K562 (cell line): Measurements from ENCODE around the gene RELL2. TPM values are rescaled to one million over a fixed set of nuclear protein-coding genes. Genes with fewer than 3 reads are reported as not detected.

Experiments
- ELF2 ChIP-seq: fragments of 250-450 bp; sonication (Bioruptor Pico); IDR thresholded peaks from 2 replicates; pipeline ENCODE4 v1.5.0; 2021; ENCODE audit warnings: mild to moderate bottlenecking
- MXI1 ChIP-seq: IDR thresholded peaks from 2 replicates; pipeline ENCODE4 v1.6.1; 2011; ENCODE audit warnings: low read depth, mild to moderate bottlenecking, improper control_type of control experiment, low read length
- POLR2AphosphoS2 ChIP-seq: IDR thresholded peaks from 2 replicates; pipeline ENCODE4 v1.6.1; 2012; ENCODE audit warnings: low read length, improper control_type of control experiment
- RNF2 ChIP-seq: sonication (generic); IDR thresholded peaks from 2 replicates; pipeline ENCODE4 v1.6.1; 2016
- YY1 ChIP-seq, 3 experiments: IDR thresholded peaks; 2 replicates each; pipeline ENCODE4 v1.6.1; 2011; ENCODE audit warnings: low read length in 2 of 3, mild to moderate bottlenecking in 2 of 3, moderate library complexity in 2 of 3, borderline replicate concordance in 1 of 3, control low read depth in 1 of 3, low read depth in 1 of 3; ENCODE audit not compliant: insufficient read depth in 3 of 3, insufficient replicate concordance in 2 of 3, control insufficient read depth in 1 of 3, insufficient read length in 1 of 3; ENCODE audit errors: extremely low read depth in 1 of 3
- ZFPM2 ChIP-seq: fragments of 250-450 bp; sonication (Bioruptor Pico); IDR thresholded peaks from 2 replicates; pipeline ENCODE4 v1.5.1; 2022; ENCODE audit warnings: mild to moderate bottlenecking
- ZNF24 ChIP-seq: fragments of 450-650 bp; IDR thresholded peaks from 2 replicates; pipeline ENCODE4 v1.6.1; 2016
- polyA plus RNA-seq, 8 experiments: library from polyadenylated mRNA; depleted of rRNA in 4 of 8; stranded (reverse) in 5 of 8; unstranded in 3 of 8; fragments of >200 nt; fragmentation: Nextera tagmentation in 2 of 8; fragmentation: Illumina TruSeq in 1 of 8; extraction: Ambion mirVana in 2 of 8; extraction: Trizol in 1 of 8; gene quantifications; 2 replicates each; pipeline versions ENCODE4 v1.2.1 to v1.2.3, GENCODE V29; 2011 to 2014; ENCODE audit warnings: inconsistent platforms in 1 of 8, missing spikeins in 1 of 8
- total RNA-seq, 7 experiments: library from RNA; depleted of rRNA in 6 of 7; stranded (reverse); fragments of >200 nt in 6 of 7; fragmentation: Illumina TruSeq in 2 of 7; extraction: Trizol in 2 of 7; gene quantifications; 2 replicates each; pipeline versions ENCODE4 v1.2.1 to v1.2.3, GENCODE V29; 2011 to 2021; ENCODE audit warnings: low replicate concordance in 1 of 7
- TF ChIP-seq, protein P1 (sequence below): sonication (generic); formaldehyde crosslinking; IDR thresholded peaks from 2 replicates; pipeline ENCODE4 v1.8.1; 2022; ENCODE audit warnings: missing genetic modification reagents
- TF ChIP-seq, protein P2 (sequence below): sonication (generic); formaldehyde crosslinking; IDR thresholded peaks from 2 replicates; pipeline ENCODE4 v1.8.1; 2023; ENCODE audit warnings: mild to moderate bottlenecking, missing genetic modification reagents
- TF ChIP-seq, protein P3 (sequence below): fragments of 450-650 bp; formaldehyde crosslinking; IDR thresholded peaks from 2 replicates; pipeline ENCODE4 v1.4.0; 2022; ENCODE audit warnings: mild to moderate bottlenecking, moderate library complexity
- TF ChIP-seq, protein P4 (sequence below), 2 experiments: IDR thresholded peaks; 2 replicates each; pipeline ENCODE4 v1.6.1; 2012; ENCODE audit warnings: improper control_type of control experiment in 2 of 2, low read depth in 2 of 2, low read length in 2 of 2, borderline replicate concordance in 1 of 2
- TF ChIP-seq, protein P5 (sequence below): fragments of 200-800 bp; sonication (Bioruptor generic); IDR thresholded peaks from 2 replicates; pipeline ENCODE4 v1.6.1; 2017; ENCODE audit warnings: missing genetic modification characterization, missing compliant biosample characterization
- TF ChIP-seq, protein P6 (sequence below): fragments of 450-650 bp; IDR thresholded peaks from 2 replicates; pipeline ENCODE4 v1.6.1; 2016; ENCODE audit warnings: borderline replicate concordance
- TF ChIP-seq, protein P7 (sequence below): conservative IDR thresholded peaks from 2 replicates; pipeline ENCODE4 v1.6.1; 2011; ENCODE audit warnings: low read depth, mild to moderate bottlenecking, low read length; ENCODE audit not compliant: control insufficient read depth

Gene RELL2
- total and polyA plus RNA-seq, 9 of the 15 experiments (the other 6 are each of a cell fraction or from before 2014, with no cell fraction given): 0.06 to 36.0 (median 14.3) TPM

DNA sequence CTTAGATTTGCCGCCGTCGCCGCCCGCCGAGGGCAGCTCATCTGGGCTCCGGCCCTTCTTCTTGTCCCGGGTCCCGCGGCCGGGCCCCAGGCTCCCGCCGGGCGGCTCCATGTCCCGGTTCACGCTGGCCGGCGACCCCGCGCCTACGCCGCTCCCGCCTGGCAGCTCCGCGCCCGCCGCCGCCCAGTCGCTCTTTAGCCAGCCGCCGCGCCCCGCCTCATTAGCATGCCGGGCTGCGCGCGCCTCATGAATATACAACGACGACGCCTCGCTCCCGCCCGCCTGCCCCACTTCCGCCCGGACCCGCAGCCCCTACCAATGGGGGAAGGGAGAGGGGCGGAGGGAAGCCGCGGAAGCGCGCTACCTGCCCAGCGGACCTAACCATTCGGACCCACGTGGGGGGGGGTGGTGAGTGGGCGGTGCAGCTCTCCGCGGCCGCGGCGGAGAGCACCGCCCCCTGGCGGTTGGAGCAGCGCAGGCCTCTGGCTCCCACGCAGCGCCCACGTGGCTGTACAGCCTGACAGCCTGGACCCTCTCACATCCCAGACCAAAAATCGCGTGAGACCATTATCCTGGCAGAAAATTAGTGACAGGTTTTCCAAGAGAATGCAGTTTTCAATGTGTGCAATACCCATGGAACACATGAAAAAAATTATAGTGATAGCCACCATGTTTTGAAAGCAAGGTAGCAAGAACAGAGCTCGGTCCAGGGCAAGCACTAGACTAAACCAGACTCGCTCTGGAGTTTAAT, 17.8 kb upstream of the RELL2 start, which contains the start of gene DIAPH1 (continued):
- TF ChIP-seq, protein P1, sequence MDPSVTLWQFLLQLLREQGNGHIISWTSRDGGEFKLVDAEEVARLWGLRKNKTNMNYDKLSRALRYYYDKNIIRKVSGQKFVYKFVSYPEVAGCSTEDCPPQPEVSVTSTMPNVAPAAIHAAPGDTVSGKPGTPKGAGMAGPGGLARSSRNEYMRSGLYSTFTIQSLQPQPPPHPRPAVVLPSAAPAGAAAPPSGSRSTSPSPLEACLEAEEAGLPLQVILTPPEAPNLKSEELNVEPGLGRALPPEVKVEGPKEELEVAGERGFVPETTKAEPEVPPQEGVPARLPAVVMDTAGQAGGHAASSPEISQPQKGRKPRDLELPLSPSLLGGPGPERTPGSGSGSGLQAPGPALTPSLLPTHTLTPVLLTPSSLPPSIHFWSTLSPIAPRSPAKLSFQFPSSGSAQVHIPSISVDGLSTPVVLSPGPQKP (CRISPR knock-in tag): no peak
- peak in 2 of 3 experiments; percentile 63 for TF ChIP-seq YY1 (IDR thresholded peaks at IDR 0.05; ENCODE audit: borderline replicate concordance in 1 of 3, control insufficient read depth in 1 of 3, extremely low read depth in 1 of 3, insufficient read depth in 3 of 3, insufficient read length in 1 of 3, insufficient replicate concordance in 2 of 3, low read depth in 1 of 3, low read length in 2 of 3)
- TF ChIP-seq ELF2 (CRISPR knock-in tag): peak; percentile 99
- TF ChIP-seq, protein P2, sequence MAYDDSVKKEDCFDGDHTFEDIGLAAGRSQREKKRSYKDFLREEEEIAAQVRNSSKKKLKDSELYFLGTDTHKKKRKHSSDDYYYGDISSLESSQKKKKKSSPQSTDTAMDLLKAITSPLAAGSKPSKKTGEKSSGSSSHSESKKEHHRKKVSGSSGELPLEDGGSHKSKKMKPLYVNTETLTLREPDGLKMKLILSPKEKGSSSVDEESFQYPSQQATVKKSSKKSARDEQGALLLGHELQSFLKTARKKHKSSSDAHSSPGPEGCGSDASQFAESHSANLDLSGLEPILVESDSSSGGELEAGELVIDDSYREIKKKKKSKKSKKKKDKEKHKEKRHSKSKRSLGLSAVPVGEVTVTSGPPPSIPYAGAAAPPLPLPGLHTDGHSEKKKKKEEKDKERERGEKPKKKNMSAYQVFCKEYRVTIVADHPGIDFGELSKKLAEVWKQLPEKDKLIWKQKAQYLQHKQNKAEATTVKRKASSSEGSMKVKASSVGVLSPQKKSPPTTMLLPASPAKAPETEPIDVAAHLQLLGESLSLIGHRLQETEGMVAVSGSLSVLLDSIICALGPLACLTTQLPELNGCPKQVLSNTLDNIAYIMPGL (CRISPR knock-in tag): peak; percentile 48; the same call in 1 of the 2 replicates
- peak; percentile 25; the same call in 1 of the 2 replicates for TF ChIP-seq ZNF24
- no peak for TF ChIP-seq ZFPM2 (CRISPR knock-in tag)
- TF ChIP-seq, protein P3, sequence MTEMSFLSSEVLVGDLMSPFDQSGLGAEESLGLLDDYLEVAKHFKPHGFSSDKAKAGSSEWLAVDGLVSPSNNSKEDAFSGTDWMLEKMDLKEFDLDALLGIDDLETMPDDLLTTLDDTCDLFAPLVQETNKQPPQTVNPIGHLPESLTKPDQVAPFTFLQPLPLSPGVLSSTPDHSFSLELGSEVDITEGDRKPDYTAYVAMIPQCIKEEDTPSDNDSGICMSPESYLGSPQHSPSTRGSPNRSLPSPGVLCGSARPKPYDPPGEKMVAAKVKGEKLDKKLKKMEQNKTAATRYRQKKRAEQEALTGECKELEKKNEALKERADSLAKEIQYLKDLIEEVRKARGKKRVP (CRISPR knock-in tag): no peak
- TF ChIP-seq, protein P4, sequence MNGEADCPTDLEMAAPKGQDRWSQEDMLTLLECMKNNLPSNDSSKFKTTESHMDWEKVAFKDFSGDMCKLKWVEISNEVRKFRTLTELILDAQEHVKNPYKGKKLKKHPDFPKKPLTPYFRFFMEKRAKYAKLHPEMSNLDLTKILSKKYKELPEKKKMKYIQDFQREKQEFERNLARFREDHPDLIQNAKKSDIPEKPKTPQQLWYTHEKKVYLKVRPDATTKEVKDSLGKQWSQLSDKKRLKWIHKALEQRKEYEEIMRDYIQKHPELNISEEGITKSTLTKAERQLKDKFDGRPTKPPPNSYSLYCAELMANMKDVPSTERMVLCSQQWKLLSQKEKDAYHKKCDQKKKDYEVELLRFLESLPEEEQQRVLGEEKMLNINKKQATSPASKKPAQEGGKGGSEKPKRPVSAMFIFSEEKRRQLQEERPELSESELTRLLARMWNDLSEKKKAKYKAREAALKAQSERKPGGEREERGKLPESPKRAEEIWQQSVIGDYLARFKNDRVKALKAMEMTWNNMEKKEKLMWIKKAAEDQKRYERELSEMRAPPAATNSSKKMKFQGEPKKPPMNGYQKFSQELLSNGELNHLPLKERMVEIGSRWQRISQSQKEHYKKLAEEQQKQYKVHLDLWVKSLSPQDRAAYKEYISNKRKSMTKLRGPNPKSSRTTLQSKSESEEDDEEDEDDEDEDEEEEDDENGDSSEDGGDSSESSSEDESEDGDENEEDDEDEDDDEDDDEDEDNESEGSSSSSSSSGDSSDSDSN (IDR thresholded peaks at IDR 0.05; ENCODE audit: borderline replicate concordance in 1 of 2, low read depth in 2 of 2, low read length in 2 of 2): no peak
- peak; percentile 74 for TF ChIP-seq POLR2AphosphoS2
- TF ChIP-seq MXI1: peak; percentile 86
- peak; percentile 88 for TF ChIP-seq RNF2
- TF ChIP-seq, protein P5, sequence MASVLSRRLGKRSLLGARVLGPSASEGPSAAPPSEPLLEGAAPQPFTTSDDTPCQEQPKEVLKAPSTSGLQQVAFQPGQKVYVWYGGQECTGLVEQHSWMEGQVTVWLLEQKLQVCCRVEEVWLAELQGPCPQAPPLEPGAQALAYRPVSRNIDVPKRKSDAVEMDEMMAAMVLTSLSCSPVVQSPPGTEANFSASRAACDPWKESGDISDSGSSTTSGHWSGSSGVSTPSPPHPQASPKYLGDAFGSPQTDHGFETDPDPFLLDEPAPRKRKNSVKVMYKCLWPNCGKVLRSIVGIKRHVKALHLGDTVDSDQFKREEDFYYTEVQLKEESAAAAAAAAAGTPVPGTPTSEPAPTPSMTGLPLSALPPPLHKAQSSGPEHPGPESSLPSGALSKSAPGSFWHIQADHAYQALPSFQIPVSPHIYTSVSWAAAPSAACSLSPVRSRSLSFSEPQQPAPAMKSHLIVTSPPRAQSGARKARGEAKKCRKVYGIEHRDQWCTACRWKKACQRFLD (CRISPR knock-in tag): 0 out of 2 replicates have a peak, but pooled peaks have one; percentile 53
- TF ChIP-seq, protein P6, sequence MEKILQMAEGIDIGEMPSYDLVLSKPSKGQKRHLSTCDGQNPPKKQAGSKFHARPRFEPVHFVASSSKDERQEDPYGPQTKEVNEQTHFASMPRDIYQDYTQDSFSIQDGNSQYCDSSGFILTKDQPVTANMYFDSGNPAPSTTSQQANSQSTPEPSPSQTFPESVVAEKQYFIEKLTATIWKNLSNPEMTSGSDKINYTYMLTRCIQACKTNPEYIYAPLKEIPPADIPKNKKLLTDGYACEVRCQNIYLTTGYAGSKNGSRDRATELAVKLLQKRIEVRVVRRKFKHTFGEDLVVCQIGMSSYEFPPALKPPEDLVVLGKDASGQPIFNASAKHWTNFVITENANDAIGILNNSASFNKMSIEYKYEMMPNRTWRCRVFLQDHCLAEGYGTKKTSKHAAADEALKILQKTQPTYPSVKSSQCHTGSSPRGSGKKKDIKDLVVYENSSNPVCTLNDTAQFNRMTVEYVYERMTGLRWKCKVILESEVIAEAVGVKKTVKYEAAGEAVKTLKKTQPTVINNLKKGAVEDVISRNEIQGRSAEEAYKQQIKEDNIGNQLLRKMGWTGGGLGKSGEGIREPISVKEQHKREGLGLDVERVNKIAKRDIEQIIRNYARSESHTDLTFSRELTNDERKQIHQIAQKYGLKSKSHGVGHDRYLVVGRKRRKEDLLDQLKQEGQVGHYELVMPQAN: peak; percentile 85
- TF ChIP-seq, protein P7, sequence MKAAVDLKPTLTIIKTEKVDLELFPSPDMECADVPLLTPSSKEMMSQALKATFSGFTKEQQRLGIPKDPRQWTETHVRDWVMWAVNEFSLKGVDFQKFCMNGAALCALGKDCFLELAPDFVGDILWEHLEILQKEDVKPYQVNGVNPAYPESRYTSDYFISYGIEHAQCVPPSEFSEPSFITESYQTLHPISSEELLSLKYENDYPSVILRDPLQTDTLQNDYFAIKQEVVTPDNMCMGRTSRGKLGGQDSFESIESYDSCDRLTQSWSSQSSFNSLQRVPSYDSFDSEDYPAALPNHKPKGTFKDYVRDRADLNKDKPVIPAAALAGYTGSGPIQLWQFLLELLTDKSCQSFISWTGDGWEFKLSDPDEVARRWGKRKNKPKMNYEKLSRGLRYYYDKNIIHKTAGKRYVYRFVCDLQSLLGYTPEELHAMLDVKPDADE: peak; percentile 66
